H1 (cell line): Measurements from ENCODE around the gene MYMX. TPM values are rescaled to one million over a fixed set of nuclear protein-coding genes. Genes with fewer than 3 reads are reported as not detected.

ENCODE experiments used
- ASH2L ChIP-seq: fragments of 200-600, 300-600 bp; sonication (generic); IDR thresholded peaks from one replicate; pipeline ENCODE4 v1.7.1; 2017; ENCODE audit warnings: low read length
- BACH1 ChIP-seq: IDR thresholded peaks from 2 replicates; pipeline ENCODE4 v1.6.1; 2012; ENCODE audit warnings: low read length, improper control_type of control experiment
- BCL11A ChIP-seq, 2 experiments: IDR thresholded peaks; one replicate each; pipeline ENCODE4 v1.6.1; 2011; ENCODE audit warnings: low read depth in 2 of 2, low read length in 2 of 2, mild to moderate bottlenecking in 2 of 2
- CEBPB ChIP-seq: IDR thresholded peaks from 2 replicates; pipeline ENCODE4 v1.6.1; 2012; ENCODE audit warnings: low read depth, low read length
- CTCF ChIP-seq, 3 experiments: IDR thresholded peaks; 1 replicate in 2 of 3; 2 replicates in 1 of 3; pipeline versions ENCODE4 v1.5.1 to v1.6.1; 2011; ENCODE audit warnings: low read length in 3 of 3, mild to moderate bottlenecking in 3 of 3, inconsistent platforms in 2 of 3, low read depth in 1 of 3, moderate library complexity in 1 of 3; ENCODE audit not compliant: insufficient read depth in 1 of 3; ENCODE audit errors: control extremely low read depth in 1 of 3
- EZH2 ChIP-seq: fragments of 200-600 bp; sonication (generic); IDR thresholded peaks from 2 replicates; pipeline ENCODE4 v1.7.1; 2012; ENCODE audit warnings: low read depth, mild to moderate bottlenecking, moderate library complexity, low read length, inconsistent platforms; ENCODE audit not compliant: severe bottlenecking
- GABPA ChIP-seq: IDR thresholded peaks from 2 replicates; pipeline ENCODE4 v1.6.1; 2011; ENCODE audit warnings: mild to moderate bottlenecking, low read length, moderate library complexity, borderline replicate concordance; ENCODE audit not compliant: insufficient read depth
- JUND ChIP-seq: IDR thresholded peaks from 2 replicates; pipeline ENCODE4 v1.6.1; 2011; ENCODE audit warnings: mild to moderate bottlenecking, improper control_type of control experiment, low read length
- KDM1A ChIP-seq: fragments of 200-600, 300-600 bp; sonication (generic); IDR thresholded peaks from 2 replicates; pipeline ENCODE4 v1.7.1; 2016; ENCODE audit warnings: mild to moderate bottlenecking, low read length, borderline replicate concordance
- PHF8 ChIP-seq: fragments of 200-600 bp; sonication (generic); conservative IDR thresholded peaks from 2 replicates; pipeline ENCODE4 v1.7.1; 2012; ENCODE audit warnings: low read depth, mild to moderate bottlenecking, inconsistent platforms, low read length, moderate library complexity
- POLR2AphosphoS5 ChIP-seq: IDR thresholded peaks from 2 replicates; pipeline ENCODE4 v1.6.1; 2011; ENCODE audit warnings: low read depth, low read length
- POU5F1 ChIP-seq: IDR thresholded peaks from 2 replicates; pipeline ENCODE4 v1.6.1; 2011; ENCODE audit warnings: low read depth, mild to moderate bottlenecking, low read length, moderate library complexity
- RBBP5 ChIP-seq: IDR thresholded peaks from 2 replicates; pipeline ENCODE4 v1.7.1; 2012; ENCODE audit warnings: low read depth, mild to moderate bottlenecking, inconsistent platforms, low read length, moderate library complexity, borderline replicate concordance
- SIX5 ChIP-seq: IDR thresholded peaks from 2 replicates; pipeline ENCODE4 v1.6.1; 2011; ENCODE audit warnings: mild to moderate bottlenecking, low read depth, low read length
- SP1 ChIP-seq: IDR thresholded peaks from 2 replicates; pipeline ENCODE4 v1.6.1; 2011; ENCODE audit warnings: low read depth, low read length
- SP4 ChIP-seq: IDR thresholded peaks from 2 replicates; pipeline ENCODE4 v1.6.1; 2012; ENCODE audit warnings: low read length, inconsistent platforms
- SRF ChIP-seq: IDR thresholded peaks from 2 replicates; pipeline ENCODE4 v1.6.1; 2011; ENCODE audit warnings: mild to moderate bottlenecking, low read depth, low read length, moderate library complexity
- SUZ12 ChIP-seq: fragments of 200-600 bp; sonication (generic); IDR thresholded peaks from 2 replicates; pipeline ENCODE4 v1.6.1; 2012; ENCODE audit warnings: mild to moderate bottlenecking, inconsistent platforms, low read length, moderate library complexity, mixed read lengths
- TEAD4 ChIP-seq: IDR thresholded peaks from 2 replicates; pipeline ENCODE4 v1.6.1; 2012; ENCODE audit warnings: low read depth, low read length, inconsistent platforms, mixed read lengths
- polyA plus RNA-seq, 7 experiments: library from polyadenylated mRNA; depleted of rRNA in 3 of 7; stranded (reverse) in 5 of 7; unstranded in 2 of 7; fragments of >200 nt in 5 of 7; fragments of 200-250 nt in 2 of 7; gene quantifications; 1 replicate in 5 of 7; 2 replicates in 1 of 7; 4 replicates in 1 of 7; pipeline versions ENCODE4 v1.2.1 to v1.2.3, GENCODE V29; 2011 to 2013; ENCODE audit warnings: missing spikeins in 2 of 7, mixed read lengths in 2 of 7
- total RNA-seq: library from RNA; stranded (reverse); fragmentation: NEBNext Ultra II Directional; extraction: Animal tissue kit (Norgen Biotek cat#: 25700); gene quantifications from 2 replicates; pipeline ENCODE4 v1.2.1, GENCODE V29; 2021
- TF ChIP-seq, protein P1 (sequence below): IDR thresholded peaks from 2 replicates; pipeline ENCODE4 v1.6.1; 2012; ENCODE audit warnings: inconsistent platforms

The MYMX gene
- total and polyA plus RNA-seq, 2 of the 8 experiments (the other 6 are each of a cell fraction or from before 2014, with no cell fraction given), result 4.7 to 6.9 TPM

DNA sequence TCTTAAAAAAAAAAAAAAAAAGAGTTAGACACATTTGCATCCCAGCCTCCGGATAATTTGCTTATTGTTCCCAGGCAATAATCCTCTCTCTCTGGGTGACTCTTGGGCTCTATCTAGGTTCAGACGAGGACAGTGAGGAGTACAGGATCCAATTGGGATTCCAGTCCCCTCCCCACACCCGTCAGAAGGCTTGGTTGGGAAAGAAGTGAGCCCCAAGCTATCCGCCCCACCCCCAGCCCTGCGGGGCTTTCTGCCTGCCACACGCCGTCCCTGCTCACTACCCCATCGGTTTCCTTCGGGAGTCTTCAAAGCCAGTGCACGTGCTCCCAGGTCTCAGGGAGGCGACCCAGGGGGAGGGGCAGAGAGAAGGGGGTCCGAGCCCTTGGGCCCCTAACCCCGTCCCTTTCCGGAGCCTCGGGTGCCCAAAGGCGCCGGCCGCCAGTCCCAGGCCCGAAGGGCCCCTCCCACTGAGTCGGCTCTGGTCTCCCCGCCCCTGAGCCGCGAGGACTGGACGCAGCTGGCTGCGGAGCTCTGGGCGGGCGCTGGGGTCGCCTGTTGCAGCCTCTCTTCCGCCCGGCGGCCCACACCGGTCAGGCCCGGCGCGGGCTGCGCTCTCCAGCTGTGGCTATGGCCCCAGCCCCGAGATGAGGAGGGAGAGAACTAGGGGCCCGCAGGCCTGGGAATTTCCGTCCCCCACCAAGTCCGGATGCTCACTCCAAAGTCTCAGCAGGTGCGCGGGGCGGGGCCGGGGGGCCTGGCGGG, 2.5 kb downstream of the MYMX start (continued):
- TF ChIP-seq CEBPB (no peak), SRF (no peak), POU5F1 (no peak), RBBP5 (peak; percentile 96), TEAD4 (peak; percentile 54; the same call in 1 of the 2 replicates), POLR2AphosphoS5 (peak; percentile 80), KDM1A (no peak), BACH1 (no peak), EZH2 (no peak), SP4 (no peak), SP1 (peak; percentile 52), SUZ12 (no peak), BCL11A (IDR thresholded peaks at IDR 0.05; ENCODE audit: low read depth in 2 of 2, low read length in 2 of 2) (no peak), GABPA (no peak), ASH2L (no peak), CTCF (IDR thresholded peaks at IDR 0.05; ENCODE audit: control extremely low read depth in 1 of 3, insufficient read depth in 1 of 3, low read depth in 1 of 3, low read length in 3 of 3) (no peak), PHF8 (peak; percentile 50; the same call in 1 of the 2 replicates), SIX5 (no peak), JUND (no peak)
- TF ChIP-seq, protein P1, sequence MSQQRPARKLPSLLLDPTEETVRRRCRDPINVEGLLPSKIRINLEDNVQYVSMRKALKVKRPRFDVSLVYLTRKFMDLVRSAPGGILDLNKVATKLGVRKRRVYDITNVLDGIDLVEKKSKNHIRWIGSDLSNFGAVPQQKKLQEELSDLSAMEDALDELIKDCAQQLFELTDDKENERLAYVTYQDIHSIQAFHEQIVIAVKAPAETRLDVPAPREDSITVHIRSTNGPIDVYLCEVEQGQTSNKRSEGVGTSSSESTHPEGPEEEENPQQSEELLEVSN, result peak; percentile 87
